Epithelial cell of proximal tubule (primary cell): ENCODE data around the gene LNPEP. TPM values are rescaled to one million over a fixed set of nuclear protein-coding genes. Genes with fewer than 3 reads are reported as not detected.

Experiments used
- DNase-seq: peaks from one replicate; pipeline ENCODE4 v3.0.0-alpha.2; 2011; ENCODE audit warnings: low read depth
- H3K4me3 ChIP-seq: 2 replicates; pipeline ENCODE4 v1.5.1; 2011; ENCODE audit warnings: low read depth, mild to moderate bottlenecking, low read length
- CTCF ChIP-seq: conservative IDR thresholded peaks from 2 replicates; pipeline ENCODE4 v1.5.1; 2012; ENCODE audit warnings: low read depth, mild to moderate bottlenecking, low read length
- total RNA-seq: library from RNA; depleted of rRNA; stranded (reverse); fragments of >200 nt; gene quantifications from 2 replicates; pipeline ENCODE4 v1.2.3, GENCODE V29; 2015

Gene LNPEP
- total RNA-seq, 1 donor from 2014 or later, result 21.4 TPM

- TF ChIP-seq CTCF, result no peak
Measured at GRCh38 chr5:96943799-96944198, 7.9 kb downstream of the LNPEP start.

GRCh38 chr5:96945144-96945897 is 9.4 kb downstream of the LNPEP start:
- no peak for TF ChIP-seq CTCF
- no peak overlapping the region for H3K4me3 ChIP-seq
- no peak for DNase-seq

More at GRCh38 chr5:96943799-96944198, 7.9 kb downstream of the LNPEP start:
- DNase-seq, result no peak
- no peak overlapping the region for H3K4me3 ChIP-seq

DNA sequence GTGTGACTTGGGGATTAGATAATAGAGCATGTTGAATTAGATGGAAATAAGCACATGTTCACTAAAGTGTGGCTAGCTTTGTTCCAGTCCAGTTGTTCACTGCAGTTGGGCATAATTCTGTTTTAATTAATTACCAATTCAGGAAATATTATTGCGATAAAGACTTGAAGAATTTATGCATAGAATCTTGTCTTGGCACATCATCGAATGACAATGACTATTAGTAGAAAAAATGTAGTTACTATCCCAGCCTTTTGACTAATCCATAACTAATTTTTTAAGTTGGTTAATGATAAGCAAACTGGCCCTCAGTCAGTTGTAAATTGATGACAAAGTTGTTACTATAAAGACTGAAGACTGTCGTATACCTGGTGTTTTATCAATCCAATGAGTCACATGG is 10.5 kb downstream of the LNPEP start:
- H3K4me3 ChIP-seq, result no peak overlapping the region
- TF ChIP-seq CTCF, result no peak
- DNase-seq, result peak; percentile 57

- no peak for DNase-seq
- H3K4me3 ChIP-seq, result no peak overlapping the region
- no peak for TF ChIP-seq CTCF
Measured at GRCh38 chr5:96952118-96952750, 16.4 kb downstream of the LNPEP start.

GRCh38 chr5:96952974-96953730 is 17.3 kb downstream of the LNPEP start:
- no peak overlapping the region for H3K4me3 ChIP-seq
- TF ChIP-seq CTCF, result no peak
- DNase-seq, result no peak

- DNase-seq, result no peak
- TF ChIP-seq CTCF, result no peak
- no peak overlapping the region for H3K4me3 ChIP-seq
Measured at GRCh38 chr5:96957254-96958049, 21.6 kb downstream of the LNPEP start.
